Fibroblast of lung (primary cell): ENCODE data around the gene SMCO2. TPM values are rescaled to one million over a fixed set of nuclear protein-coding genes. Genes with fewer than 3 reads are reported as not detected.

ENCODE experiments used
- DNase-seq, 2 donors: peaks; one replicate each; pipeline versions ENCODE4 v3.0.0 to v3.0.0-alpha.2; 2010; ENCODE audit warnings: low read depth in 2 of 2
- H2AFZ ChIP-seq: 2 replicates; pipeline ENCODE4 v1.5.1; 2012; ENCODE audit warnings: low read length, control low read depth, inconsistent platforms
- H3K27ac ChIP-seq: 2 replicates; pipeline ENCODE4 v1.5.1; 2011; ENCODE audit warnings: low read length, control low read depth; ENCODE audit not compliant: insufficient read depth
- H3K27me3 ChIP-seq: 2 replicates; pipeline ENCODE4 v1.5.1; 2011; ENCODE audit warnings: mild to moderate bottlenecking, low read length; ENCODE audit not compliant: control insufficient read depth, insufficient read depth
- H3K36me3 ChIP-seq: 2 replicates; pipeline ENCODE4 v1.5.1; 2011; ENCODE audit warnings: low read length; ENCODE audit not compliant: control insufficient read depth, insufficient read depth
- H3K4me1 ChIP-seq: 2 replicates; pipeline ENCODE4 v1.5.1; 2011; ENCODE audit warnings: low read length; ENCODE audit not compliant: control insufficient read depth, insufficient read depth; ENCODE audit errors: extremely low read depth
- H3K4me2 ChIP-seq: 2 replicates; pipeline ENCODE4 v1.5.1; 2011; ENCODE audit warnings: low read length, control low read depth; ENCODE audit not compliant: insufficient read depth; ENCODE audit errors: extremely low read depth
- H3K4me3 ChIP-seq, 4 experiments: fragments of 200-600 bp in 1 of 4; sonication (generic) in 1 of 4; replicated peaks in 1 of 4; 2 replicates each; pipeline ENCODE4 v1.5.1; 2011 to 2016; ENCODE audit warnings: low read length in 4 of 4, low read depth in 3 of 4, mild to moderate bottlenecking in 3 of 4, control low read depth in 2 of 4, inconsistent platforms in 1 of 4, mixed read lengths in 1 of 4; ENCODE audit not compliant: insufficient read depth in 1 of 4; ENCODE audit errors: control extremely low read depth in 1 of 4
- H3K79me2 ChIP-seq: 2 replicates; pipeline ENCODE4 v1.5.1; 2012; ENCODE audit warnings: mild to moderate bottlenecking, low read length, inconsistent platforms; ENCODE audit not compliant: control insufficient read depth, insufficient read depth
- H3K9ac ChIP-seq: 2 replicates; pipeline ENCODE4 v1.5.1; 2011; ENCODE audit warnings: mild to moderate bottlenecking, low read length, control low read depth; ENCODE audit not compliant: insufficient read depth
- H3K9me3 ChIP-seq: 2 replicates; pipeline ENCODE4 v1.5.1; 2012; ENCODE audit warnings: low read depth, low read length; ENCODE audit not compliant: control insufficient read depth, insufficient read depth
- H4K20me1 ChIP-seq: 2 replicates; pipeline ENCODE4 v1.5.1; 2011; ENCODE audit warnings: low read length; ENCODE audit not compliant: control insufficient read depth, insufficient read depth; ENCODE audit errors: extremely low read depth
- EZH2 ChIP-seq: IDR thresholded peaks from 2 replicates; pipeline ENCODE4 v1.5.1; 2012; ENCODE audit warnings: low read length, control low read depth, mild to moderate bottlenecking; ENCODE audit errors: missing control alignments
- polyA minus RNA-seq: library from RNA; depleted of rRNA, polyadenylated mRNA; stranded (reverse); fragments of >200 nt; gene quantifications from 2 replicates; pipeline ENCODE4 v1.2.3, GENCODE V29; 2011; ENCODE audit warnings: low replicate concordance
- polyA plus RNA-seq, 2 donors: library from polyadenylated mRNA; depleted of rRNA in 1 of 2; stranded (reverse) in 1 of 2; unstranded in 1 of 2; fragments of >200 nt; gene quantifications; 2 replicates each; pipeline ENCODE4 v1.2.1, GENCODE V29; 2011 to 2012; ENCODE audit warnings: missing spikeins in 1 of 2
- total RNA-seq: library from RNA; depleted of rRNA; stranded (reverse); fragments of >200 nt; gene quantifications from 2 replicates; pipeline ENCODE4 v1.2.1, GENCODE V29; 2014
- TF ChIP-seq, protein P1 (sequence below), 2 donors: IDR thresholded peaks in 1 of 2; conservative IDR thresholded peaks in 1 of 2; 1 replicate in 1 of 2; 2 replicates in 1 of 2; pipeline ENCODE4 v1.5.1; 2011 to 2012; ENCODE audit warnings: low read length in 2 of 2, control low read depth in 1 of 2, inconsistent platforms in 1 of 2, low read depth in 1 of 2, mild to moderate bottlenecking in 1 of 2

The SMCO2 gene
- total RNA-seq (0.26 TPM in 1 of 2 replicates, not detected in the other), polyA plus RNA-seq (0.05 TPM in 1 of 2 replicates, not detected in the other), polyA minus RNA-seq (not detected in 2 replicates)
- polyA plus RNA-seq (2012), result 0.10 TPM in 1 of 2 replicates, not detected in the other

DNA sequence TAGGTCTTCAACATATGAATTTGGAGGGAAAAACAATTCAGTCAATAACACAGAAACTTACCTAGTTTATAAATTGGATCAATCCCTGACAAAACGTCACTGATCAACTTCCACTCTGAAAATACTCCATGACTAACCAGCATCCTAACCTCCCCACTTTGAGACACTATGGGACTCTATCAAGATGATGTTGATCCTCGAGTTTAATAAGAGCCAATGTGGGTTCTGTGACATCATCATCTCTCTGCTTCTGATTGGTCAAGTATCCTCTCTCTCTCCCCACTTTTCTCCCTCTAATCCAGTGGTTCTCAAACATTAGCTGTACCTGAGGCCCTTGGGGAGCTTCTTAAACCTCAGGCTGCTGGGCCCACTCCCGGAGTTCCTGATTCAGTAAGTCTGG lies at the start of gene SMCO2:
Gene SMCO2 (plus strand): TSS at position 301 of the 400 bp plus-strand sequence. CDS start 23,896 bp downstream, outside the sequence.
- Histone ChIP-seq H3K27ac (no peak within 1 kb of the TSS), H3K9me3 (no peaks in the 10 kb centered on the region), H3K4me2 (no peak within 1 kb of the TSS), H3K27me3 (no peaks in the 10 kb centered on the region), H3K4me1 (no peaks in the 10 kb centered on the region), H3K79me2 (no peaks in the 10 kb centered on the region), H3K36me3 (no peaks in the 10 kb centered on the region), H4K20me1 (no peaks in the 10 kb centered on the region), H3K4me3 (no peak within 1 kb of the TSS), H2AFZ (no peak within 1 kb of the TSS), H3K9ac (no peak within 1 kb of the TSS)
- no peak for TF ChIP-seq EZH2
- TF ChIP-seq, protein P1, sequence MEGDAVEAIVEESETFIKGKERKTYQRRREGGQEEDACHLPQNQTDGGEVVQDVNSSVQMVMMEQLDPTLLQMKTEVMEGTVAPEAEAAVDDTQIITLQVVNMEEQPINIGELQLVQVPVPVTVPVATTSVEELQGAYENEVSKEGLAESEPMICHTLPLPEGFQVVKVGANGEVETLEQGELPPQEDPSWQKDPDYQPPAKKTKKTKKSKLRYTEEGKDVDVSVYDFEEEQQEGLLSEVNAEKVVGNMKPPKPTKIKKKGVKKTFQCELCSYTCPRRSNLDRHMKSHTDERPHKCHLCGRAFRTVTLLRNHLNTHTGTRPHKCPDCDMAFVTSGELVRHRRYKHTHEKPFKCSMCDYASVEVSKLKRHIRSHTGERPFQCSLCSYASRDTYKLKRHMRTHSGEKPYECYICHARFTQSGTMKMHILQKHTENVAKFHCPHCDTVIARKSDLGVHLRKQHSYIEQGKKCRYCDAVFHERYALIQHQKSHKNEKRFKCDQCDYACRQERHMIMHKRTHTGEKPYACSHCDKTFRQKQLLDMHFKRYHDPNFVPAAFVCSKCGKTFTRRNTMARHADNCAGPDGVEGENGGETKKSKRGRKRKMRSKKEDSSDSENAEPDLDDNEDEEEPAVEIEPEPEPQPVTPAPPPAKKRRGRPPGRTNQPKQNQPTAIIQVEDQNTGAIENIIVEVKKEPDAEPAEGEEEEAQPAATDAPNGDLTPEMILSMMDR (conservative IDR thresholded peaks at IDR 0.05 in 1 of 2, IDR thresholded peaks at IDR 0.05 in 1 of 2; ENCODE audit: low read depth in 1 of 2, low read length in 2 of 2), result no peak
- no peak for DNase-seq

DNA sequence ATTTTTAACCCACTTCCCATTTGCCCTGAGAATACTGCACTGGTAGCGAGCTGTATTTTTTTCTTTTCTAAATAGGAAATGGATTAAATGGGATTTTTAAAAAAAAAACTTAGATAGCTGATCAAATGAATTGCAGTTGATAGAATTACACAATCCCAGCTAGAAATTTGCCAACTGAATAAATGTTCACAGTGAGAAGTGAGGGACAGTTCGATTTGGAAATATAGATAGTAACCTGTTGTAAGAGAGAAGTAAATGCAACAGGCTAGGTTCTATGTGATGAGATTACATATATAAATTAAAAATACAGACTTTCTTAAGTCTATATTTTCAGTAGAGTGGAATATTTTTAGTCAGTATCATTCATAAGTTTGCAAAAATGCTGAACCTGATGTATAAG lies 48.1 kb upstream of the SMCO2 start:
- Histone ChIP-seq H3K36me3 (no peaks in the 10 kb centered on the region), H3K4me3 (no peak overlapping the region), H3K27me3 (no peaks in the 10 kb centered on the region), H3K9me3 (no peaks in the 10 kb centered on the region), H3K9ac (no peak overlapping the region), H3K4me1 (no peaks in the 10 kb centered on the region), H4K20me1 (no peaks in the 10 kb centered on the region), H3K4me2 (no peak overlapping the region), H3K79me2 (no peaks in the 10 kb centered on the region), H3K27ac (no peak overlapping the region), H2AFZ (no peak overlapping the region)
- TF ChIP-seq, protein P1 (conservative IDR thresholded peaks at IDR 0.05 in 1 of 2, IDR thresholded peaks at IDR 0.05 in 1 of 2; ENCODE audit: low read depth in 1 of 2, low read length in 2 of 2), result no peak
- no peak for TF ChIP-seq EZH2
- no peak for DNase-seq

DNA sequence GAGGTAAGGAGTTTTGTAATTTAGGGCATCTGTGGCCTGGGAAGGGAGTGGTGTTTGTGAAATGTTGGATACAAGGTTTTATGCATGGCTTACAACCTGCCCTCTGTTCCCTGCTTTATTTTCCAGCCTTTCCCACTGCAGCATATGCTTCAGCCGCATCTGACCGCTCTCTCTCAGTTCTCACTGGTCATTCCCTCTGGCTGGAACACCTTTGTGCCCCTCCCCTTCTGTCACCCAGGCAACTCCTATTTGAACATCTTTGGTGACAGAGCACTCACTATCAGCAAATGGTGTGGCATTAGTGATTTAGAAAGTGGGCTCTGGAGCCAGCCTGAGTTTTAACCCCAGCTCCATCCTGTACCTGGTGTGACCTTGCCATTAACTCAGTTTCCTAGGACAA lies 47.5 kb upstream of the SMCO2 start:
- no peaks in the 10 kb centered on the region for H3K36me3 ChIP-seq
- no peak overlapping the region for H2AFZ ChIP-seq
- no peaks in the 10 kb centered on the region for H4K20me1 ChIP-seq
- DNase-seq, result no peak
- no peaks in the 10 kb centered on the region for H3K9me3 ChIP-seq
- H3K27me3 ChIP-seq, result no peaks in the 10 kb centered on the region
- TF ChIP-seq EZH2, result no peak
- TF ChIP-seq, protein P1 (conservative IDR thresholded peaks at IDR 0.05 in 1 of 2, IDR thresholded peaks at IDR 0.05 in 1 of 2; ENCODE audit: low read depth in 1 of 2, low read length in 2 of 2), result no peak
- no peaks in the 10 kb centered on the region for H3K4me1 ChIP-seq
- no peak overlapping the region for H3K4me2 ChIP-seq
- no peaks in the 10 kb centered on the region for H3K79me2 ChIP-seq
- H3K27ac ChIP-seq, result no peak overlapping the region
- H3K9ac ChIP-seq, result no peak overlapping the region
- H3K4me3 ChIP-seq, result no peak overlapping the region
